ENCODE data around the gene P4HA1.
A peak's percentile ranks its signal among the peaks of the same experiment; 100 is the strongest.

The P4HA1 gene

GRCh38 chr10:73134727-73135126 is 38.1 kb upstream of the P4HA1 start:
- peaks cover 8% of the 10 kb centered on the region for H3K79me1 ChIP-seq (replicated peaks; ENCODE audit: low read length, poor library complexity, severe bottlenecking)
- H3K27ac ChIP-seq (ENCODE audit: low read length, poor library complexity, severe bottlenecking): no peak overlapping the region
- DNase-seq: no peak

GRCh38 chr10:73131913-73132686 is 35.4 kb upstream of the P4HA1 start:
- H3K9me3 ChIP-seq (ENCODE audit: control insufficient read depth, low read length): no peaks in the 10 kb centered on the region
- peaks cover 10% of the 10 kb centered on the region for H3K79me1 ChIP-seq (replicated peaks; ENCODE audit: low read length, poor library complexity, severe bottlenecking)
- H2AK5ac ChIP-seq (ENCODE audit: low read length, severe bottlenecking): no peak overlapping the region
- no peak overlapping the region for H2BK5ac ChIP-seq (ENCODE audit: low read depth, low read length, poor library complexity, severe bottlenecking)
- no peak overlapping the region for H2BK120ac ChIP-seq (ENCODE audit: low read depth, low read length)
- H4K91ac ChIP-seq (ENCODE audit: low read length): no peak overlapping the region
- H2BK12ac ChIP-seq (ENCODE audit: low read length in 2 of 2): no peak overlapping the region
- H2AFZ ChIP-seq (ENCODE audit: low read depth, low read length): no peak overlapping the region
- H3K27ac ChIP-seq (ENCODE audit: low read length, poor library complexity, severe bottlenecking): no peak overlapping the region
- H3K36me3 ChIP-seq (ENCODE audit: control insufficient read depth in 1 of 2, insufficient read depth in 2 of 2, low read depth in 1 of 2, low read length in 2 of 2): peaks cover 7 to 86% of the 10 kb centered on the region in 2 experiments
- no peak overlapping the region for H3K4ac ChIP-seq (ENCODE audit: low read depth in 1 of 2, low read length in 2 of 2)
- H4K8ac ChIP-seq (ENCODE audit: low read length): no peak overlapping the region
- no peaks in the 10 kb centered on the region for H3K4me1 ChIP-seq (ENCODE audit: control insufficient read depth, insufficient read depth, low read depth, low read length)
- no peak overlapping the region for H3K23ac ChIP-seq (ENCODE audit: low read length in 2 of 2)
- WGBS: 99% methylated on average over 2 of the region's 2 CpGs
- no peak overlapping the region for H3K4me2 ChIP-seq (ENCODE audit: low read length, poor library complexity, severe bottlenecking)
- DNase-seq: no peak
- H3K4me3 ChIP-seq (ENCODE audit: insufficient read depth in 1 of 2, low read depth in 1 of 2, low read length in 2 of 2): no peak overlapping the region
- H3K18ac ChIP-seq (ENCODE audit: low read depth in 1 of 2, low read length in 2 of 2): no peak overlapping the region
- no peak overlapping the region for H2BK15ac ChIP-seq (ENCODE audit: low read depth, poor library complexity, severe bottlenecking)
- H3K14ac ChIP-seq (ENCODE audit: low read length in 2 of 2): no peak overlapping the region
- H3K9ac ChIP-seq (ENCODE audit: low read length): no peak overlapping the region
- H3K27me3 ChIP-seq (ENCODE audit: control insufficient read depth in 1 of 2, insufficient read depth in 1 of 2, low read length in 2 of 2): no peaks in the 10 kb centered on the region

More at GRCh38 chr10:73134727-73135126, 38.1 kb upstream of the P4HA1 start:
- H2AK5ac ChIP-seq (ENCODE audit: low read length, severe bottlenecking): no peak overlapping the region
- H2BK15ac ChIP-seq (ENCODE audit: low read depth, poor library complexity, severe bottlenecking): no peak overlapping the region
- H3K9ac ChIP-seq (ENCODE audit: low read length): no peak overlapping the region
- no peak overlapping the region for H2BK5ac ChIP-seq (ENCODE audit: low read depth, low read length, poor library complexity, severe bottlenecking)
- H3K23ac ChIP-seq (ENCODE audit: low read length in 2 of 2): no peak overlapping the region
- peaks cover 10 to 87% of the 10 kb centered on the region in 2 experiments for H3K36me3 ChIP-seq (ENCODE audit: control insufficient read depth in 1 of 2, insufficient read depth in 2 of 2, low read depth in 1 of 2, low read length in 2 of 2)
- no peak overlapping the region for H2AFZ ChIP-seq (ENCODE audit: low read depth, low read length)
- H3K4me1 ChIP-seq (ENCODE audit: control insufficient read depth, insufficient read depth, low read depth, low read length): no peaks in the 10 kb centered on the region
- no peak overlapping the region for H3K4ac ChIP-seq (ENCODE audit: low read depth in 1 of 2, low read length in 2 of 2)
- no peak overlapping the region for H4K91ac ChIP-seq (ENCODE audit: low read length)
- no peaks in the 10 kb centered on the region for H3K27me3 ChIP-seq (ENCODE audit: control insufficient read depth in 1 of 2, insufficient read depth in 1 of 2, low read length in 2 of 2)
- H4K8ac ChIP-seq (ENCODE audit: low read length): no peak overlapping the region
- no peak overlapping the region for H3K18ac ChIP-seq (ENCODE audit: low read depth in 1 of 2, low read length in 2 of 2)
- no peak overlapping the region for H3K4me3 ChIP-seq (ENCODE audit: insufficient read depth in 1 of 2, low read depth in 1 of 2, low read length in 2 of 2)
- no peak overlapping the region for H2BK12ac ChIP-seq (ENCODE audit: low read length in 2 of 2)
- no peaks in the 10 kb centered on the region for H3K9me3 ChIP-seq (ENCODE audit: control insufficient read depth, low read length)
- no peak overlapping the region for H3K14ac ChIP-seq (ENCODE audit: low read length in 2 of 2)
- no CpG with 5 or more reads among the region's 3 CpGs for WGBS
- no peak overlapping the region for H2BK120ac ChIP-seq (ENCODE audit: low read depth, low read length)
- no peak overlapping the region for H3K4me2 ChIP-seq (ENCODE audit: low read length, poor library complexity, severe bottlenecking)

DNA sequence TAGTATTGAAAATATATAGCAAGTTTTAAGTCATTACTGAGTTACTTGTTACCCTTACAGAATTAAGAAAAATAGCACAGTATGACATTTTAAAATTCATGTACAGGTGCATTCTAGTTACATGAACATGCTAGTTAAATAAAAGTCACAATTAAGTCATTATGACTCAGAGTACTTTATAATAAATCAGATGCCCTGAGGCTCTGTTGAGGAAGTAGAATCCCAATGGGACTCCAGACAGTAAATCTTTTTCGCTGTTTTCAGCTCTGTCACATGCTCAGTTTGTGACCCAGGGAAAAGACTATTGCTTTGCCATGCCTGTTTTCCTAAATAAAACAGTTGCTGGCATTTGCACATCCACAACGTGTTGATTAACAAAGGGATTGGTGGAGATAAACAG is 34.6 kb upstream of the P4HA1 start:
- H3K23ac ChIP-seq (ENCODE audit: low read length in 2 of 2): no peak overlapping the region
- H4K8ac ChIP-seq (ENCODE audit: low read length): no peak overlapping the region
- no peak overlapping the region for H3K4ac ChIP-seq (ENCODE audit: low read depth in 1 of 2, low read length in 2 of 2)
- H3K36me3 ChIP-seq (ENCODE audit: control insufficient read depth in 1 of 2, insufficient read depth in 2 of 2, low read depth in 1 of 2, low read length in 2 of 2): peaks cover 14 to 87% of the 10 kb centered on the region in 2 experiments
- no peaks in the 10 kb centered on the region for H3K4me1 ChIP-seq (ENCODE audit: control insufficient read depth, insufficient read depth, low read depth, low read length)
- H3K79me1 ChIP-seq (replicated peaks; ENCODE audit: low read length, poor library complexity, severe bottlenecking): peaks cover 13% of the 10 kb centered on the region
- no peak overlapping the region for H3K14ac ChIP-seq (ENCODE audit: low read length in 2 of 2)
- H3K4me2 ChIP-seq (ENCODE audit: low read length, poor library complexity, severe bottlenecking): no peak overlapping the region
- 27% methylated on average over 1 of the region's 2 CpGs for WGBS
- no peak overlapping the region for H3K4me3 ChIP-seq (ENCODE audit: insufficient read depth in 1 of 2, low read depth in 1 of 2, low read length in 2 of 2)
- no peaks in the 10 kb centered on the region for H3K9me3 ChIP-seq (ENCODE audit: control insufficient read depth, low read length)
- DNase-seq: peak; percentile 28
- no peak overlapping the region for H2AFZ ChIP-seq (ENCODE audit: low read depth, low read length)
- H3K27me3 ChIP-seq (ENCODE audit: control insufficient read depth in 1 of 2, insufficient read depth in 1 of 2, low read length in 2 of 2): no peaks in the 10 kb centered on the region
- no peak overlapping the region for H2BK12ac ChIP-seq (ENCODE audit: low read length in 2 of 2)
- H3K18ac ChIP-seq (ENCODE audit: low read depth in 1 of 2, low read length in 2 of 2): no peak overlapping the region
- H2AK5ac ChIP-seq (ENCODE audit: low read length, severe bottlenecking): no peak overlapping the region
- H2BK120ac ChIP-seq (ENCODE audit: low read depth, low read length): no peak overlapping the region
- no peak overlapping the region for H4K91ac ChIP-seq (ENCODE audit: low read length)
- H2BK5ac ChIP-seq (ENCODE audit: low read depth, low read length, poor library complexity, severe bottlenecking): no peak overlapping the region
- H3K9ac ChIP-seq (ENCODE audit: low read length): no peak overlapping the region
- H2BK15ac ChIP-seq (ENCODE audit: low read depth, poor library complexity, severe bottlenecking): no peak overlapping the region
- H3K27ac ChIP-seq (ENCODE audit: low read length, poor library complexity, severe bottlenecking): no peak overlapping the region

DNA sequence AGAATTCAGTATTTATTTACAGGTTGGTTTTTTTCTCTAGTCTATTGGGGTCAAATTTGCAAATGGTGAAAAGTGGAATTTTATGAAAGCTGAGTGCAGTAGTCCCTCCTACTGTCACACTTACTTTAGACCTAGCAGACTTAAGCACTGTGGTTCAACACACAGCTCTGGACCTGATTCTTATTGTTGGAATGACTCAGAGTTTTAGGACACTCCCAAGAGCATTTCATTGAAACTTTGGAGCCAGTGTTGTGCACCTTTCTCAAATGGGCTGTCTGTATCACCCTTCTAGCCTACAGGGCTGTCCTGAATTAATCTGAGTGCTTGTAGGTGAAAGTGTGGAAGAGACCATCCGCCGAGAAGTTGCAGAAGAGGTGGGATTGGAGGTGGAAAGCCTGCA is 29.7 kb upstream of the P4HA1 start:
- no peak overlapping the region for H3K4me2 ChIP-seq (ENCODE audit: low read length, poor library complexity, severe bottlenecking)
- peaks cover 27 to 75% of the 10 kb centered on the region in 2 experiments for H3K36me3 ChIP-seq (ENCODE audit: control insufficient read depth in 1 of 2, insufficient read depth in 2 of 2, low read depth in 1 of 2, low read length in 2 of 2)
- no peak overlapping the region for H3K14ac ChIP-seq (ENCODE audit: low read length in 2 of 2)
- no peak overlapping the region for H3K18ac ChIP-seq (ENCODE audit: low read depth in 1 of 2, low read length in 2 of 2)
- no peak overlapping the region for H3K4me3 ChIP-seq (ENCODE audit: insufficient read depth in 1 of 2, low read depth in 1 of 2, low read length in 2 of 2)
- H3K4ac ChIP-seq (ENCODE audit: low read depth in 1 of 2, low read length in 2 of 2): no peak overlapping the region
- 100% methylated on average over 2 of the region's 2 CpGs for WGBS
- no peak overlapping the region for H3K9ac ChIP-seq (ENCODE audit: low read length)
- H2BK15ac ChIP-seq (ENCODE audit: low read depth, poor library complexity, severe bottlenecking): no peak overlapping the region
- H3K79me1 ChIP-seq (replicated peaks; ENCODE audit: low read length, poor library complexity, severe bottlenecking): peaks cover 15% of the 10 kb centered on the region
- no peaks in the 10 kb centered on the region for H3K9me3 ChIP-seq (ENCODE audit: control insufficient read depth, low read length)
- no peak overlapping the region for H2BK12ac ChIP-seq (ENCODE audit: low read length in 2 of 2)
- no peak overlapping the region for H2BK120ac ChIP-seq (ENCODE audit: low read depth, low read length)
- peaks cover 1% of the 10 kb centered on the region for H3K4me1 ChIP-seq (ENCODE audit: control insufficient read depth, insufficient read depth, low read depth, low read length)
- H2AFZ ChIP-seq (ENCODE audit: low read depth, low read length): no peak overlapping the region
- no peak overlapping the region for H2BK5ac ChIP-seq (ENCODE audit: low read depth, low read length, poor library complexity, severe bottlenecking)
- H4K8ac ChIP-seq (ENCODE audit: low read length): no peak overlapping the region
- DNase-seq: no peak
- no peak overlapping the region for H3K23ac ChIP-seq (ENCODE audit: low read length in 2 of 2)
- no peak overlapping the region for H2AK5ac ChIP-seq (ENCODE audit: low read length, severe bottlenecking)
- H3K27ac ChIP-seq (ENCODE audit: low read length, poor library complexity, severe bottlenecking): no peak overlapping the region
- no peak overlapping the region for H4K91ac ChIP-seq (ENCODE audit: low read length)
- H3K27me3 ChIP-seq (ENCODE audit: control insufficient read depth in 1 of 2, insufficient read depth in 1 of 2, low read length in 2 of 2): no peaks in the 10 kb centered on the region
